Breast epithelium (tissue), 4 donors: ENCODE data around the gene AQP4. TPM values are rescaled to one million over a fixed set of nuclear protein-coding genes. Genes with fewer than 3 reads are reported as not detected.

Source experiments
- DNase-seq, 2 donors: peaks; one replicate each; pipeline ENCODE4 v3.0.0-alpha.2; 2019; ENCODE audit warnings: low spot score in 2 of 2
- H3K27ac ChIP-seq, 2 donors: fragments of 200-600 bp; sonication (generic) in 1 of 2; one replicate each; pipeline ENCODE4 v1.5.1; 2016 to 2019; ENCODE audit warnings: mild to moderate bottlenecking in 1 of 2
- H3K27me3 ChIP-seq, 2 donors: fragments of 200-600 bp; sonication (generic) in 1 of 2; one replicate each; pipeline versions ENCODE4 v1.5.1 to v1.6.0; 2017 to 2019; ENCODE audit warnings: control low read depth in 1 of 2, mild to moderate bottlenecking in 1 of 2
- H3K36me3 ChIP-seq: fragments of 200-600 bp; one replicate; pipeline ENCODE4 v1.5.1; 2019
- H3K4me1 ChIP-seq, 2 donors: fragments of 200-600 bp; sonication (generic); one replicate each; pipeline ENCODE4 v1.5.1; 2016 to 2019; ENCODE audit warnings: control low read depth in 1 of 2
- H3K4me3 ChIP-seq, 3 donors: fragments of 200-600 bp; sonication (generic); 1 replicate in 2 of 3; 2 replicates in 1 of 3; pipeline ENCODE4 v1.5.1; 2016 to 2019; ENCODE audit warnings: mild to moderate bottlenecking in 3 of 3, moderate library complexity in 2 of 3
- H3K9me3 ChIP-seq, 2 donors: fragments of 200-600 bp; sonication (generic) in 1 of 2; one replicate each; pipeline ENCODE4 v1.5.1; 2016 to 2019; ENCODE audit warnings: control low read depth in 1 of 2
- POLR2A ChIP-seq: fragments of 450-650 bp; IDR thresholded peaks from one replicate; pipeline ENCODE4 v1.6.1; 2016; ENCODE audit warnings: antibody characterized with exemption, mild to moderate bottlenecking, moderate library complexity
- POLR2AphosphoS5 ChIP-seq, 3 donors: sonication (generic); formaldehyde crosslinking; IDR thresholded peaks; one replicate each; pipeline ENCODE4 v1.6.1; 2017; ENCODE audit warnings: antibody characterized with exemption in 3 of 3
- intact Hi-C: fragments of 100-400 bp; cut with DNase I; formaldehyde crosslinking; loops from one replicate; pipeline ENCODE4 v1.15.1; 2023; ENCODE audit warnings: low total_unique reads
- total RNA-seq, 3 donors: library from RNA; depleted of rRNA; stranded (reverse); fragments of >200 nt; gene quantifications; one replicate each; pipeline ENCODE4 v1.1.0, GENCODE V29; 2016
- TF ChIP-seq, protein P1 (sequence below), 3 donors: fragments of 450-650 bp; IDR thresholded peaks; one replicate each; pipeline ENCODE4 v1.5.1; 2016 to 2017; ENCODE audit warnings: antibody characterized with exemption in 3 of 3, mild to moderate bottlenecking in 3 of 3, moderate library complexity in 3 of 3

The AQP4 gene
- total RNA-seq, 3 donors from 2014 or later = 0.32 to 1.5 (median 0.33) TPM

DNA sequence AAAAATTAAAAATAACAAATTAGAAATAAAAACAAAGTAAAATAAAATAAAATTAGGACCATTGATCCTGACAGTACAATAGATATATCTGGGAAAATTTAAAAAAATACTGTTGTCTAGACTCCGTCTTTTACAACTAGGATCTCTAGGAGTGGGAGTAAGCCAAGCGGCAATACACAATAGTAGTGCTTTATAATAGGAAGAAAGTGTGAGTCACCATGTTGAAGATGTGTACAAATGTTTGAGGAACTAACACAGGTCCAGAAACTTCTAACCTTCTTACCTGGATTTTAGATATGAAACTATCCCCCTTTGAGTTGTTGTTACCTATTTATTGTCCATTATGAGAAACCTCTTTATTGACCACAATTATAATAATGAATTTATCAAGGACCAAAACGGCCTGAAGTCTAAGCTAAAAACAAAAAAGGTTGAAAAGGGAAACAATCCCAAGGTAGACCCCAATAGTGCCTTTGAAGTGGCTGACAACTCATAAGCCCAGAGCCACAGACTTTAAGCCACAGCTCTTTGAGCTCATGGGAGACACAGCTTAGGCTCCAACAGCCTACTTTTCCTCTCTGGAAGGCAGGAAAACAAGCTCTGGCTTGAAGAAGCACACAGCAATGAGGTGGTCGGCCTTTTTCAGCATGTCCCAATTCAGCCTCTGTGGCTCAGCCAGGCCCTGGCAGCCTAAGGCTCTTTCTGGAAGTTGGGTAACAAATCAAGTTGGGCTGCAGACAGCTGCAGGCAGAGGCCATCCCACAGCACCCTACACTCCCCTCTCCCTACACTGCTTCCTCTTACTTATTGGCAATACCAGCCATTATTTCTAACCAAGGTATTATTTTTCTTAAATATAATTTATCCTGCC is 62.9 kb downstream of the AQP4 start:
- TF ChIP-seq POLR2A (no peak), POLR2AphosphoS5 (IDR thresholded peaks at IDR 0.05) (no peak)
- TF ChIP-seq, protein P1, sequence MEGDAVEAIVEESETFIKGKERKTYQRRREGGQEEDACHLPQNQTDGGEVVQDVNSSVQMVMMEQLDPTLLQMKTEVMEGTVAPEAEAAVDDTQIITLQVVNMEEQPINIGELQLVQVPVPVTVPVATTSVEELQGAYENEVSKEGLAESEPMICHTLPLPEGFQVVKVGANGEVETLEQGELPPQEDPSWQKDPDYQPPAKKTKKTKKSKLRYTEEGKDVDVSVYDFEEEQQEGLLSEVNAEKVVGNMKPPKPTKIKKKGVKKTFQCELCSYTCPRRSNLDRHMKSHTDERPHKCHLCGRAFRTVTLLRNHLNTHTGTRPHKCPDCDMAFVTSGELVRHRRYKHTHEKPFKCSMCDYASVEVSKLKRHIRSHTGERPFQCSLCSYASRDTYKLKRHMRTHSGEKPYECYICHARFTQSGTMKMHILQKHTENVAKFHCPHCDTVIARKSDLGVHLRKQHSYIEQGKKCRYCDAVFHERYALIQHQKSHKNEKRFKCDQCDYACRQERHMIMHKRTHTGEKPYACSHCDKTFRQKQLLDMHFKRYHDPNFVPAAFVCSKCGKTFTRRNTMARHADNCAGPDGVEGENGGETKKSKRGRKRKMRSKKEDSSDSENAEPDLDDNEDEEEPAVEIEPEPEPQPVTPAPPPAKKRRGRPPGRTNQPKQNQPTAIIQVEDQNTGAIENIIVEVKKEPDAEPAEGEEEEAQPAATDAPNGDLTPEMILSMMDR (IDR thresholded peaks at IDR 0.05) = no peak
- Histone ChIP-seq H3K27me3 (no peaks in the 10 kb centered on the region), H3K36me3 (no peaks in the 10 kb centered on the region), H3K9me3 (no peaks in the 10 kb centered on the region), H3K4me3 (no peak overlapping the region), H3K27ac (no peak overlapping the region), H3K4me1 (no peaks in the 10 kb centered on the region)
- intact Hi-C loops = no loop called here
- DNase-seq = no peak
